ENCODE results near the gene RAPGEF4. TPM values are rescaled to one million over a fixed set of nuclear protein-coding genes. Genes with fewer than 3 reads are reported as not detected.

The RAPGEF4 gene
- total and polyA plus RNA-seq, 8 donors, result 3.6 to 23.7 (median 9.8) TPM; not detected in 1

- Histone ChIP-seq H3K27me3 (no peaks in the 10 kb centered on the region), H3K4me1 (no peaks in the 10 kb centered on the region), H3K27ac (no peak overlapping the region), H3K4me3 (no peak overlapping the region), H3K36me3 (no peaks in the 10 kb centered on the region), H3K9me3 (no peaks in the 10 kb centered on the region)
- intact Hi-C loops (cut with DNase I; ENCODE audit: low total_unique reads), result no loop called here
- no peak for TF ChIP-seq EP300 (IDR thresholded peaks at IDR 0.05)
- no peak for TF ChIP-seq POLR2A (IDR thresholded peaks at IDR 0.05)
- no peak for DNase-seq
- 78 to 93% (median 88%) methylated on average over 1 of the region's 1 CpG for WGBS, 5 donors
These were observed 168.6 kb downstream of the RAPGEF4 start for GRCh38 chr2:172904236-172904635.

GRCh38 chr2:172905937-172906811 is 170.5 kb downstream of the RAPGEF4 start:
- TF ChIP-seq, protein P1, sequence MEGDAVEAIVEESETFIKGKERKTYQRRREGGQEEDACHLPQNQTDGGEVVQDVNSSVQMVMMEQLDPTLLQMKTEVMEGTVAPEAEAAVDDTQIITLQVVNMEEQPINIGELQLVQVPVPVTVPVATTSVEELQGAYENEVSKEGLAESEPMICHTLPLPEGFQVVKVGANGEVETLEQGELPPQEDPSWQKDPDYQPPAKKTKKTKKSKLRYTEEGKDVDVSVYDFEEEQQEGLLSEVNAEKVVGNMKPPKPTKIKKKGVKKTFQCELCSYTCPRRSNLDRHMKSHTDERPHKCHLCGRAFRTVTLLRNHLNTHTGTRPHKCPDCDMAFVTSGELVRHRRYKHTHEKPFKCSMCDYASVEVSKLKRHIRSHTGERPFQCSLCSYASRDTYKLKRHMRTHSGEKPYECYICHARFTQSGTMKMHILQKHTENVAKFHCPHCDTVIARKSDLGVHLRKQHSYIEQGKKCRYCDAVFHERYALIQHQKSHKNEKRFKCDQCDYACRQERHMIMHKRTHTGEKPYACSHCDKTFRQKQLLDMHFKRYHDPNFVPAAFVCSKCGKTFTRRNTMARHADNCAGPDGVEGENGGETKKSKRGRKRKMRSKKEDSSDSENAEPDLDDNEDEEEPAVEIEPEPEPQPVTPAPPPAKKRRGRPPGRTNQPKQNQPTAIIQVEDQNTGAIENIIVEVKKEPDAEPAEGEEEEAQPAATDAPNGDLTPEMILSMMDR (IDR thresholded peaks at IDR 0.05), result no peak
- TF ChIP-seq POLR2A (IDR thresholded peaks at IDR 0.05) (no peak), EP300 (IDR thresholded peaks at IDR 0.05) (no peak), POLR2AphosphoS5 (IDR thresholded peaks at IDR 0.05) (no peak)
- WGBS, 5 donors, result 72 to 85% (median 81%) methylated on average over 3 of the region's 3 CpGs
- H3K4me3 ChIP-seq, result no peak overlapping the region
- no peak for DNase-seq
- intact Hi-C loops (cut with DNase I; ENCODE audit: low total_unique reads), result no loop called here
- H3K27me3 ChIP-seq, result no peaks in the 10 kb centered on the region
- H3K36me3 ChIP-seq, result no peaks in the 10 kb centered on the region
- H3K4me1 ChIP-seq, result no peaks in the 10 kb centered on the region
- H3K27ac ChIP-seq, result no peak overlapping the region
- H3K9me3 ChIP-seq, result no peaks in the 10 kb centered on the region

DNA sequence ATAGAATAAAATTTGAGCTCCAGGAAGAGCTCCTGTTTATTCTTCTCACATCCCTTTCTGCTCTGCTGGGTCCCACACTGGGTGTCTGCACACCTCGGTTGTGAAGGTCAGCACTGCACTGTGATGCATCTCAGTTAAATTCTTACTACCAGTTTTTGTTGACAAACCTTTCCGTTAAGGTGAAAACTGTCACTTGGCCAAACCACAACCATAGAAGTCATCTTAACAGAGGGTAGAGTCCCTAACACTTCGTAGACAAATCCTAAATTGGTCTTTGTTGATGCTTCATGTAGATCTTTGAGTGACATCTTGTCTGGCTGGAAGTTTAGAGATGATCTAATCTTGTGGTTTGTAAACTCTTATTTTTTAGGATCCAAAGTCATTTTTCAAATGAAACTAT is 172.6 kb downstream of the RAPGEF4 start:
- intact Hi-C loops (cut with DNase I; ENCODE audit: low total_unique reads), result no loop called here

DNA sequence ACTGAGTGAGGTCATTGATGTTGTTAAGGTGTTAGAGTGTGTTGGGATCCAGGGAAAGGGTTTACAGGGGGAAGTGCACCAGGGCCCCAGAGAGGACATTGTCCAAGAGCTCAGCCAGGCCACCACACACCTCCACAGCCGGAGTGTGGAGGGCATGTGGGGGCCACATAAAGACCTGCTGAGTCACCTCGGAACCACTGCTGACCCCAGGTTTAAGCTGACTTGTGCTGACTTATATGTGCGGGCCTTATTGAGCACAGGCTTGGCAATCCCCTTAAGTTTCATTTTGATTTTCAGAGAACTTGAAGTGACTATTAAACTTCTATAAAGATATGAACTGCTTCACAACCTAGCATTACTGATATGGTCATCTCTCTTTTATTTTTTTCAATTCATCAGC is 173.8 kb downstream of the RAPGEF4 start:
- TF ChIP-seq, protein P1 (IDR thresholded peaks at IDR 0.05), result no peak
- TF ChIP-seq POLR2AphosphoS5 (IDR thresholded peaks at IDR 0.05) (no peak), POLR2A (IDR thresholded peaks at IDR 0.05) (no peak), EP300 (IDR thresholded peaks at IDR 0.05) (no peak)
- no peak for DNase-seq
- intact Hi-C loops (cut with DNase I; ENCODE audit: low total_unique reads), result no loop called here
- Histone ChIP-seq H3K27me3 (no peaks in the 10 kb centered on the region), H3K4me3 (no peak overlapping the region), H3K36me3 (no peaks in the 10 kb centered on the region), H3K9me3 (no peaks in the 10 kb centered on the region), H3K4me1 (no peaks in the 10 kb centered on the region), H3K27ac (no peak overlapping the region)
- WGBS, 5 donors, result 86 to 94% (median 90%) methylated on average over 3 of the region's 3 CpGs

More for the DNA sequence above, 172.6 kb downstream of the RAPGEF4 start:
- Histone ChIP-seq H3K9me3 (no peaks in the 10 kb centered on the region), H3K4me1 (no peaks in the 10 kb centered on the region), H3K4me3 (no peak overlapping the region), H3K36me3 (no peaks in the 10 kb centered on the region), H3K27ac (no peak overlapping the region), H3K27me3 (no peaks in the 10 kb centered on the region)
- no peak for DNase-seq
- TF ChIP-seq EP300 (IDR thresholded peaks at IDR 0.05) (no peak), POLR2AphosphoS5 (IDR thresholded peaks at IDR 0.05) (no peak), POLR2A (IDR thresholded peaks at IDR 0.05) (no peak)
- TF ChIP-seq, protein P1 (IDR thresholded peaks at IDR 0.05), result no peak
- WGBS, 5 donors, result 70 to 79% (median 72%) methylated on average over 3 of the region's 3 CpGs

DNA sequence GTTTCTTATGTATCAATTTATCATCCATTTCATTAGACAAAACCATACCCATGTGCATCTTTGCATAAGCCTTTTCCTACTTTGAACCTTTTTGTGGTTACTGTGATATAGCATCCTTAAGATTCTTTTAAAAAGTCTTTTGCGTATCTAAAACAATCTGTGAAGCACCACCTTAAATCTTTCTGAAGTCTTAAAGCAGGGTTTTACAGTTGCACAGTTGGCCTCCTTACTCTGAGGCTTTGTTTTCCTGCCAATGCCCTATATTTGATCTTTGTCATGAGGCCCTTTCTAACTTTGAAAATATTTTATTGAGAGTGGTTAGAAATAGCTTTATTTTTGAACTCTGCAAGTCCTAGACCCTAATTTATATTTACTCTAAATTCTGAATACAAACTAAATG is 176.6 kb downstream of the RAPGEF4 start:
- Histone ChIP-seq H3K9me3 (no peaks in the 10 kb centered on the region), H3K4me1 (no peaks in the 10 kb centered on the region), H3K27ac (no peak overlapping the region), H3K36me3 (no peaks in the 10 kb centered on the region), H3K4me3 (no peak overlapping the region), H3K27me3 (no peaks in the 10 kb centered on the region)
- 78 to 89% (median 89%) methylated on average over 1 of the region's 1 CpG for WGBS, 5 donors
- no peak for TF ChIP-seq POLR2A (IDR thresholded peaks at IDR 0.05)
- no peak for DNase-seq
- intact Hi-C loops (cut with DNase I; ENCODE audit: low total_unique reads), result no loop called here

Data from stomach (tissue), 9 donors.